ENCODE results near the gene GAPT. TPM values are rescaled to one million over a fixed set of nuclear protein-coding genes. Genes with fewer than 3 reads are reported as not detected.

GAPT gene
- total RNA-seq, 4 donors from 2014 or later, result 3.8 TPM; not detected in 3

GRCh38 chr5:58498340-58498942 lies 7.2 kb downstream of the GAPT start:
- Histone ChIP-seq H3K4me1 (no peaks in the 10 kb centered on the region), H3K36me3 (no peaks in the 10 kb centered on the region), H3K27me3 (no peaks in the 10 kb centered on the region), H3K9me3 (no peaks in the 10 kb centered on the region), H3K4me3 (no peak overlapping the region), H3K27ac (no peak overlapping the region)
- TF ChIP-seq POLR2A (IDR thresholded peaks at IDR 0.05) (no peak), POLR2AphosphoS5 (IDR thresholded peaks at IDR 0.05) (no peak), CTCF (IDR thresholded peaks at IDR 0.05) (peak; percentile 55 to 75 (median 68))
- DNase-seq, result peak; percentile 29
- WGBS, 2 donors (ENCODE audit: low coverage in 1 of 2), result 0 to 16% methylated on average over 2 of the region's 2 CpGs
- in situ Hi-C loops (cut with MboI; ENCODE audit: low pct_ligation_motif_present in 1 of 4, low pct_unique_long_range_greater_than_20kb in 1 of 4, low sequenced_read_pairs in 3 of 4) (loop anchor here in 3 of 4 donors (25.0 kb wide), 1 partner anchor 339 kb away; no protein-coding TSS in a partner anchor), intact Hi-C loops (cut with DNase I; ENCODE audit: low total_unique reads) (no loop called here)

GRCh38 chr5:58499231-58499630 lies 8.0 kb downstream of the GAPT start:
- Histone ChIP-seq H3K36me3 (no peaks in the 10 kb centered on the region), H3K9me3 (no peaks in the 10 kb centered on the region), H3K4me1 (no peaks in the 10 kb centered on the region), H3K4me3 (no peak overlapping the region), H3K27ac (no peak overlapping the region), H3K27me3 (no peaks in the 10 kb centered on the region)
- in situ Hi-C loops (cut with MboI; ENCODE audit: low pct_ligation_motif_present in 1 of 4, low pct_unique_long_range_greater_than_20kb in 1 of 4, low sequenced_read_pairs in 3 of 4), result loop anchor here in 3 of 4 donors (25.0 kb wide), 1 partner anchor 338 kb away; no protein-coding TSS in a partner anchor
- intact Hi-C loops (cut with DNase I; ENCODE audit: low total_unique reads), result no loop called here
- WGBS, 2 donors (ENCODE audit: low coverage in 1 of 2), result 81 to 83% methylated on average over 3 of the region's 3 CpGs
- no peak for DNase-seq
- TF ChIP-seq EP300 (IDR thresholded peaks at IDR 0.05; ENCODE audit: low read depth) (no peak), POLR2AphosphoS5 (IDR thresholded peaks at IDR 0.05) (no peak), POLR2A (IDR thresholded peaks at IDR 0.05) (no peak), CTCF (IDR thresholded peaks at IDR 0.05) (no peak)

- DNase-seq, result no peak
- in situ Hi-C loops (cut with MboI; ENCODE audit: low pct_ligation_motif_present in 1 of 4, low pct_unique_long_range_greater_than_20kb in 1 of 4, low sequenced_read_pairs in 3 of 4), result loop anchor here (25.0 kb wide), 1 partner anchor 337 kb away; no protein-coding TSS in a partner anchor
Measured at GRCh38 chr5:58499941-58500340, 8.7 kb downstream of the GAPT start.

More at GRCh38 chr5:58499941-58500340, 8.7 kb downstream of the GAPT start:
- Histone ChIP-seq H3K27ac (no peak overlapping the region), H3K27me3 (no peaks in the 10 kb centered on the region), H3K4me1 (no peaks in the 10 kb centered on the region), H3K9me3 (no peaks in the 10 kb centered on the region), H3K4me3 (no peak overlapping the region), H3K36me3 (no peaks in the 10 kb centered on the region)
- TF ChIP-seq CTCF (IDR thresholded peaks at IDR 0.05) (no peak), POLR2A (IDR thresholded peaks at IDR 0.05) (no peak), POLR2AphosphoS5 (IDR thresholded peaks at IDR 0.05) (no peak), EP300 (IDR thresholded peaks at IDR 0.05; ENCODE audit: low read depth) (no peak)
- intact Hi-C loops (cut with DNase I; ENCODE audit: low total_unique reads), result no loop called here
- WGBS, 2 donors (ENCODE audit: low coverage in 1 of 2), result 0 to 5% methylated on average over 2 of the region's 2 CpGs
